Smooth muscle cell (in vitro differentiated cells): ENCODE data around the gene CD163. TPM values are rescaled to one million over a fixed set of nuclear protein-coding genes. Genes with fewer than 3 reads are reported as not detected.

ENCODE experiments used
- DNase-seq: peaks from one replicate; lab custom pipeline; 2025; ENCODE audit not compliant: unreplicated experiment; lab: John Stamatoyannopoulos, UW
- H2AFZ ChIP-seq: fragments of 200-600 bp; sonication (generic); 2 replicates; pipeline ENCODE4 v1.6.0; 2016; ENCODE audit warnings: antibody characterized with exemption, low read depth, mild to moderate bottlenecking
- H3F3A ChIP-seq: fragments of 200-600 bp; sonication (generic); 2 replicates; pipeline ENCODE4 v1.6.0; 2017; ENCODE audit warnings: antibody characterized with exemption, low read depth
- H3K27ac ChIP-seq: fragments of 200-600 bp; sonication (generic); 2 replicates; pipeline ENCODE4 v1.5.1; 2016; ENCODE audit warnings: low read depth, mild to moderate bottlenecking
- H3K27me3 ChIP-seq: fragments of 200-600 bp; sonication (generic); 2 replicates; pipeline ENCODE4 v1.6.1; 2016; ENCODE audit warnings: low read depth, mild to moderate bottlenecking
- H3K36me3 ChIP-seq: fragments of 200-600 bp; sonication (generic); 2 replicates; pipeline ENCODE4 v1.5.1; 2016; ENCODE audit warnings: low read depth
- H3K4me1 ChIP-seq: fragments of 200-600 bp; sonication (generic); 2 replicates; pipeline ENCODE4 v1.5.1; 2016; ENCODE audit warnings: low read depth
- H3K4me2 ChIP-seq: fragments of 200-600 bp; sonication (generic); 2 replicates; pipeline ENCODE4 v1.6.0; 2016; ENCODE audit warnings: mild to moderate bottlenecking
- H3K4me3 ChIP-seq: fragments of 200-600 bp; sonication (generic); 2 replicates; pipeline ENCODE4 v1.5.1; 2016; ENCODE audit warnings: mild to moderate bottlenecking
- H3K79me2 ChIP-seq: fragments of 200-600 bp; sonication (generic); 2 replicates; pipeline ENCODE4 v1.6.0; 2016; ENCODE audit warnings: low read depth, mild to moderate bottlenecking
- H3K9ac ChIP-seq: fragments of 200-600 bp; sonication (generic); 2 replicates; pipeline ENCODE4 v1.6.0; 2016; ENCODE audit warnings: low read depth
- H3K9me3 ChIP-seq: fragments of 200-600 bp; sonication (generic); replicated peaks from 2 replicates; pipeline ENCODE4 v1.5.1; 2016; ENCODE audit warnings: low read depth
- H4K20me1 ChIP-seq: fragments of 200-600 bp; sonication (generic); 2 replicates; pipeline ENCODE4 v1.6.0; 2016; ENCODE audit warnings: low read depth
- WGBS: methylation state at CpG from one replicate; pipeline ENCODE4 v1.1.7; 2016; ENCODE audit warnings: low lambda C conversion rate; 5-methylcytosine and 5-hydroxymethylcytosine counted together
- polyA plus RNA-seq: library from polyadenylated mRNA; unstranded; fragments of >200 nt; fragmentation: Nextera tagmentation; extraction: Ambion mirVana; gene quantifications from 2 replicates; pipeline ENCODE4 v1.2.1, GENCODE V29; 2016
- total RNA-seq: library from RNA; depleted of rRNA; stranded (reverse); fragments of >200 nt; gene quantifications from 2 replicates; pipeline ENCODE4 v1.2.3, GENCODE V29; 2014
- TF ChIP-seq, protein P1 (sequence below): fragments of 200-600 bp; sonication (generic); IDR thresholded peaks from 2 replicates; pipeline ENCODE4 v1.5.1; 2017; ENCODE audit warnings: borderline replicate concordance, mild to moderate bottlenecking, antibody characterized with exemption; ENCODE audit not compliant: insufficient read depth, poor library complexity, severe bottlenecking

CD163 gene
- total and polyA plus RNA-seq, 2 experiments from 2014 or later = not detected

DNA sequence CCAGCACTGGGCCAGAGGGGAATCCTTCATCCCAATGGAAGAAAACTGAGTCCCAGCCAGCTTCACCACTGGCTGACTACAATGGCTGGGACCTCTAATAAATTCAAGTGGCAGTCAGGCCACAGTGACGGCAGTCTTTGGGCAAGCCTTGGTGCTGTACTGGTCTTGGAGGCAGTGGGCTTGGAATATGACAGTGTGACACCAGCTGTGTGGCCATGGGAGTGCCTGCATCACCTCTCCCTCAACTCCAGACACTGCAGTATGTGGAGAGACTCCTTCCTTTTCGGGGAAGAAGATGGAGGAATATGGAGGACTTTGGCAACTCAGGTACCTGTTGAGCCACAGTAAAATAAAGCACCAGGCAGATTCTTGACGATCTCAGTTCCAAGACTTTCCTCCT, 43.6 kb downstream of the CD163 start:
- no peaks in the 10 kb centered on the region for H3K9me3 ChIP-seq

DNA sequence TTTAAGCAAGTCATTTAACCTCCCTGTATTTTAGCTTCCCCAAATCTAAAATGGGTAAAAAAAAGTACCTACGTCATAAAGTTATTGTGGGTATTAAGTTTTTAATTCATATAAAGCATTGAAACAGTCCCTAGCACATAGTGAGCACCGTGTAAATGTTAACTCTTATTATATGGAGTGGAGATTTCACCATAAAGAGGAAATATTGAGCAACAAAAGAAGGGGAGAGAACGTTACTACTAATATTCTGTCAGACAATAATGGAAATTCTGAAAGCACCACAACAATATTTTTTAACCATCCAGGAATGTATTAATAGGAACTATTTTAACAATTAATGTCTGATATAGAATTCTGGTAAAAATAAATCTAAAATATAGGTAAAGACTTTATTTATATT, 51.8 kb downstream of the CD163 start:
- WGBS = 85% methylated on average over 3 of the region's 3 CpGs
- Histone ChIP-seq H2AFZ (no peak overlapping the region), H3K79me2 (no peaks in the 10 kb centered on the region), H3K4me3 (no peak overlapping the region), H3K27ac (no peak overlapping the region), H3K4me1 (no peaks in the 10 kb centered on the region), H3K4me2 (no peak overlapping the region), H3F3A (no peaks in the 10 kb centered on the region), H4K20me1 (no peaks in the 10 kb centered on the region), H3K9me3 (no peaks in the 10 kb centered on the region), H3K36me3 (no peaks in the 10 kb centered on the region), H3K27me3 (peaks cover 7% of the 10 kb centered on the region), H3K9ac (no peak overlapping the region)
- DNase-seq = no peak
- TF ChIP-seq, protein P1, sequence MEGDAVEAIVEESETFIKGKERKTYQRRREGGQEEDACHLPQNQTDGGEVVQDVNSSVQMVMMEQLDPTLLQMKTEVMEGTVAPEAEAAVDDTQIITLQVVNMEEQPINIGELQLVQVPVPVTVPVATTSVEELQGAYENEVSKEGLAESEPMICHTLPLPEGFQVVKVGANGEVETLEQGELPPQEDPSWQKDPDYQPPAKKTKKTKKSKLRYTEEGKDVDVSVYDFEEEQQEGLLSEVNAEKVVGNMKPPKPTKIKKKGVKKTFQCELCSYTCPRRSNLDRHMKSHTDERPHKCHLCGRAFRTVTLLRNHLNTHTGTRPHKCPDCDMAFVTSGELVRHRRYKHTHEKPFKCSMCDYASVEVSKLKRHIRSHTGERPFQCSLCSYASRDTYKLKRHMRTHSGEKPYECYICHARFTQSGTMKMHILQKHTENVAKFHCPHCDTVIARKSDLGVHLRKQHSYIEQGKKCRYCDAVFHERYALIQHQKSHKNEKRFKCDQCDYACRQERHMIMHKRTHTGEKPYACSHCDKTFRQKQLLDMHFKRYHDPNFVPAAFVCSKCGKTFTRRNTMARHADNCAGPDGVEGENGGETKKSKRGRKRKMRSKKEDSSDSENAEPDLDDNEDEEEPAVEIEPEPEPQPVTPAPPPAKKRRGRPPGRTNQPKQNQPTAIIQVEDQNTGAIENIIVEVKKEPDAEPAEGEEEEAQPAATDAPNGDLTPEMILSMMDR = no peak

More for the DNA sequence above, 43.6 kb downstream of the CD163 start:
- no peak for DNase-seq
- Histone ChIP-seq H4K20me1 (no peaks in the 10 kb centered on the region), H3K27me3 (no peaks in the 10 kb centered on the region), H2AFZ (no peak overlapping the region), H3K36me3 (no peaks in the 10 kb centered on the region), H3F3A (no peaks in the 10 kb centered on the region), H3K27ac (no peak overlapping the region), H3K4me1 (no peaks in the 10 kb centered on the region), H3K4me3 (no peak overlapping the region), H3K4me2 (no peak overlapping the region), H3K79me2 (no peaks in the 10 kb centered on the region), H3K9ac (no peak overlapping the region)
- 86% methylated on average over 3 of the region's 3 CpGs for WGBS
- TF ChIP-seq, protein P1 = no peak

DNA sequence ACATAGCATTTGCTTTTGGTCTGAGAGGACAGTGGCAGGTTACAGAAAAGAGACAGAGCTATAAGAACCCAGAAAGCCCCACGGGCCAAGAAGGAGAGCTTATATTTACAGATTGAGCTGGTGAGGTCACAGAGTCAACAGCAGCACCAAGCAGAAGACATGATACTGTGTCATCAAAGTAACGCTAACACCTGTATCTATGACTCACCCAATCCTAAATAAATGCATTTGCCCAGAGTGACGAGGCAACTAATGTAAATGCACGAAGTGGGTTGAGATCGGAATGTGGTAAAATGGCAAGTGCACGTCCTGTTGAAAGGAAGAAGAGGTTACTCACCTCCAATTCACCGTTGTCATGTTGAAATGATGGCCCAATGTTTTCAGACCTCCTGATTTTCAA, 52.9 kb downstream of the CD163 start:
- no peak overlapping the region for H3K4me2 ChIP-seq
- no peak overlapping the region for H3K27ac ChIP-seq
- TF ChIP-seq, protein P1 = no peak
- no peaks in the 10 kb centered on the region for H3F3A ChIP-seq
- no peaks in the 10 kb centered on the region for H4K20me1 ChIP-seq
- DNase-seq = no peak
- no peaks in the 10 kb centered on the region for H3K4me1 ChIP-seq
- H2AFZ ChIP-seq = no peak overlapping the region
- H3K27me3 ChIP-seq = peaks cover 7% of the 10 kb centered on the region
- H3K36me3 ChIP-seq = no peaks in the 10 kb centered on the region
- 73% methylated on average over 7 of the region's 7 CpGs for WGBS
- H3K9ac ChIP-seq = no peak overlapping the region
- no peaks in the 10 kb centered on the region for H3K79me2 ChIP-seq
- H3K9me3 ChIP-seq = no peaks in the 10 kb centered on the region
- no peak overlapping the region for H3K4me3 ChIP-seq

DNA sequence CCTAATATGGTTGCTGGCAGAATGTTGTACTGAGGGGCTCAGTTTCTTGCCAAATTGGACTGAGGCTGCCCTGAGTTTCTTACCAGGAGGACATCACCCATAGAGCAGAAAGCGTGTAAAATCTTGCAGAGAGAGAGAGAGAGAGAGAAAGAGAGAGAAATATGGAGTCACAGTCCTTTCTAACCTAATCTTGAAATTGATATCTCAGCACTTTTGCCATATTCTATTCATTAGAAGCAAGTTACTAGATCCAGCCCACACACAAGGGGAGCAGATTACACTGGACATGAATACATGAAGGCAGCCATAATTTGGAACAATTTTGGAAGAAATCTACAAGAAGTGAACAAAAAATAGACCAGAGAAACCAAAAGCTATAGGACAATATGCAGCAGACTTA, 55.5 kb downstream of the CD163 start:
- Histone ChIP-seq H3K4me1 (no peaks in the 10 kb centered on the region), H3K9ac (no peak overlapping the region), H3K36me3 (no peaks in the 10 kb centered on the region), H4K20me1 (no peaks in the 10 kb centered on the region), H3K4me3 (no peak overlapping the region), H3K79me2 (no peaks in the 10 kb centered on the region), H3K9me3 (no peaks in the 10 kb centered on the region), H3K4me2 (no peak overlapping the region), H2AFZ (no peak overlapping the region), H3K27me3 (peaks cover 10% of the 10 kb centered on the region), H3K27ac (no peak overlapping the region), H3F3A (no peaks in the 10 kb centered on the region)
- no peak for DNase-seq
- 100% methylated on average over 1 of the region's 1 CpG for WGBS
- TF ChIP-seq, protein P1 = no peak
